SH-SY5Y (cell line): ENCODE results near the gene PTPRD.

Source experiments
- GATA2 ChIP-seq: IDR thresholded peaks from 2 replicates; pipeline ENCODE4 v1.6.1; 2011; ENCODE audit warnings: mild to moderate bottlenecking, low read depth, low read length
- GATA3 ChIP-seq: IDR thresholded peaks from 2 replicates; pipeline ENCODE4 v1.6.1; 2011; ENCODE audit warnings: low read depth, mild to moderate bottlenecking, low read length, moderate library complexity

DNA sequence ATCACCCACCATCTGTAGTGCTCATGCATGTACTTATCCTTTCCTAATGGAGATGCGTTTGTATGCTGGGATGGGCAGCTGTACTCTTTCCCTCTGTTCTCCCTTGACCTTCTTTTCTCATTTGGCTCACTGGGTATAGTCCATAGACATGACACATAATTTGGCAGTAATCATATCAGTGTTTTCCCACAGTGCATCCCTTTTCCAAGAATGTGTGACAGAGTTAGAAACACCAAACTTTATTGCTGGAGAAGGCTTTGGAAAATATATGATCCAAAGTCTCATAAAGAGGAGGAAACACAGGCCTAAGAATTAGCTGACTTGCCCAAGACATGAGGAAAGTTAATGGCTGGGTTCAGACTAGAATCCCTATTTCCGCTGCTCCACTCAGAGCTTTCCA lies 1579.8 kb downstream of the PTPRD start:
- no peak for TF ChIP-seq GATA2
- TF ChIP-seq GATA3, result no peak
